K562 (cell line): Measurements from ENCODE around the gene NUDT22. TPM values are rescaled to one million over a fixed set of nuclear protein-coding genes. Genes with fewer than 3 reads are reported as not detected.
A peak's percentile ranks its signal among the peaks of the same experiment; 100 is the strongest.

Source experiments
- ARID1B ChIP-seq: fragments of 450-650 bp; IDR thresholded peaks from 2 replicates; pipeline ENCODE4 v1.6.1; 2016; ENCODE audit warnings: antibody characterized with exemption, mild to moderate bottlenecking, inconsistent platforms
- KDM4B ChIP-seq, 2 experiments: fragments of 450-650 bp in 1 of 2; sonication (generic) in 1 of 2; IDR thresholded peaks; 2 replicates each; pipeline ENCODE4 v1.6.1; 2016 to 2017; ENCODE audit warnings: borderline replicate concordance in 2 of 2, antibody characterized with exemption in 1 of 2, low read depth in 1 of 2, mild to moderate bottlenecking in 1 of 2
- MTA1 ChIP-seq: fragments of 450-650 bp; IDR thresholded peaks from 2 replicates; pipeline ENCODE4 v1.6.1; 2017; ENCODE audit warnings: borderline replicate concordance
- MYNN ChIP-seq, 2 experiments: sonication (generic); formaldehyde crosslinking in 1 of 2; IDR thresholded peaks; 2 replicates each; pipeline versions ENCODE4 v1.5.0 to v1.6.1; 2016 to 2020; ENCODE audit warnings: antibody characterized with exemption in 1 of 2, missing genetic modification reagents in 1 of 2
- PRMT5 ChIP-seq: sonication (generic); formaldehyde crosslinking; IDR thresholded peaks from 2 replicates; pipeline ENCODE4 v1.5.0; 2020; ENCODE audit warnings: missing genetic modification reagents
- SOX6 ChIP-seq: fragments of 450-650 bp; IDR thresholded peaks from 2 replicates; pipeline ENCODE4 v1.6.1; 2014; ENCODE audit warnings: mild to moderate bottlenecking
- SRF ChIP-seq, 2 experiments: fragments of 250-450, 450-650 bp in 1 of 2; sonication (Bioruptor Pico) in 1 of 2; sonication (generic) in 1 of 2; formaldehyde crosslinking; IDR thresholded peaks; 2 replicates each; pipeline versions ENCODE4 v1.5.0 to v1.5.1; 2020 to 2022; ENCODE audit warnings: mild to moderate bottlenecking in 1 of 2, missing genetic modification reagents in 1 of 2
- TOE1 ChIP-seq, 2 experiments: fragments of 450-650 bp in 1 of 2; sonication (generic) in 1 of 2; formaldehyde crosslinking in 1 of 2; IDR thresholded peaks; 2 replicates each; pipeline versions ENCODE4 v1.7.1 to v1.8.0; 2016 to 2022; ENCODE audit warnings: borderline replicate concordance in 2 of 2, mild to moderate bottlenecking in 2 of 2, antibody characterized with exemption in 1 of 2, inconsistent platforms in 1 of 2, low read depth in 1 of 2, missing genetic modification reagents in 1 of 2, moderate library complexity in 1 of 2
- ZBTB40 ChIP-seq, 2 experiments: fragments of 450-650 bp in 1 of 2; sonication (generic) in 1 of 2; formaldehyde crosslinking in 1 of 2; IDR thresholded peaks; 2 replicates each; pipeline versions ENCODE4 v1.7.1 to v1.9.0; 2016 to 2022; ENCODE audit warnings: inconsistent platforms in 1 of 2, mild to moderate bottlenecking in 1 of 2, missing genetic modification reagents in 1 of 2
- ZNF408 ChIP-seq: fragments of 250-450 bp; sonication (Bioruptor Pico); IDR thresholded peaks from 2 replicates; pipeline ENCODE4 v1.4.0; 2020; ENCODE audit warnings: low read depth, mild to moderate bottlenecking, moderate library complexity
- ZNF707 ChIP-seq: fragments of 250-450 bp; sonication (Bioruptor Pico); conservative IDR thresholded peaks from 2 replicates; pipeline ENCODE4 v1.8.0; 2022; ENCODE audit warnings: inconsistent platforms, mild to moderate bottlenecking, moderate library complexity
- polyA plus RNA-seq, 8 experiments: library from polyadenylated mRNA; depleted of rRNA in 4 of 8; stranded (reverse) in 5 of 8; unstranded in 3 of 8; fragments of >200 nt; fragmentation: Nextera tagmentation in 2 of 8; fragmentation: Illumina TruSeq in 1 of 8; extraction: Ambion mirVana in 2 of 8; extraction: Trizol in 1 of 8; gene quantifications; 2 replicates each; pipeline versions ENCODE4 v1.2.1 to v1.2.3, GENCODE V29; 2011 to 2014; ENCODE audit warnings: inconsistent platforms in 1 of 8, missing spikeins in 1 of 8
- total RNA-seq, 7 experiments: library from RNA; depleted of rRNA in 6 of 7; stranded (reverse); fragments of >200 nt in 6 of 7; fragmentation: Illumina TruSeq in 2 of 7; extraction: Trizol in 2 of 7; gene quantifications; 2 replicates each; pipeline versions ENCODE4 v1.2.1 to v1.2.3, GENCODE V29; 2011 to 2021; ENCODE audit warnings: low replicate concordance in 1 of 7
- TF ChIP-seq, protein P1 (sequence below): fragments of 450-650 bp; IDR thresholded peaks from 2 replicates; pipeline ENCODE4 v1.6.1; 2016; ENCODE audit warnings: antibody characterized with exemption
- TF ChIP-seq, protein P2 (sequence below): sonication (generic); formaldehyde crosslinking; IDR thresholded peaks from 2 replicates; pipeline ENCODE4 v1.8.0; 2023; ENCODE audit warnings: mild to moderate bottlenecking, missing genetic modification reagents

The NUDT22 gene
- total and polyA plus RNA-seq, 9 of the 15 experiments (the other 6 are each of a cell fraction or from before 2014, with no cell fraction given): 6.3 to 92.6 (median 37.4) TPM

DNA sequence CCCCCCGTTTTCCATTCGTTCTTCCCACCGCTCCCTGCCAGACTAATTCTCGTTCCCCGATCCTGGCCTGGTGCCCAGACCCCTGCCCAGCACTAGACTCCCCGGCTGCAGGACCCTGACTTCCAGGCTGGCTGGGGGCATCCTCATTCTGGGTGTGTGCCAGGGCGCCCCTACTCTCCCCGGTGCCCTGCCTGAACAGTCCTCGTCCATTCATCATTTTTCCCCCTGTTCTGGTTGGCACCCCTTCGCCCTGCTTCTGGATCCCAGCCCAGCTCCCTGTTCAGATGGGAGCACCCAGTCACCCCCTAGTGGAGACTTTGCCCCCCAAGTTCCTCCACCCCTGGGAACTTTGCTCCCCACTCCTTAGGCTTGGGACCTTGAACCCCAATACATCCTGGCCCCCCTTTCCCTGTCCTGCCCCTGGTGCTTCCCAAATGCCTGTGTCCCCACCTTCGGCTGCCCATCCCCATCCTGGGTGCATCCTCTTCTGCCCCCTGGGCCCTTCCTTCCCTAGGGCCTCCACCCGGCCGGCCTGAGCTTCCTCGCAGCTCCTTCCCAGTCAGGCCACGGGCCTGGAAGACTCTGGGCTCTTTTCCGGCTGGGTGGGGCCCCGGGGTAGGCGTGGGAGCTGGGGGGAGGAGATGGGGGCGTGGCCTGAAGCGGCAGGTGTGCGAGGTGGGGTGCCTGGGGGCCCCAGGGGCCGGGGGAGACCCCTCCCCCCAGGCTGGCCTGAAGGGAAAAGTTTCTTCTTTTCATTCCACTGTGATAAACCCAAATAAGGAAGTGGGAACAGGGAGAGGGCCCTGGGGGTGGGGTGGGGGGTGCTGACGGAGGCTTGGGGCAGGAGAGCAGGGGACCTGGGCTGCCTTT lies 26.2 kb downstream of the NUDT22 start (continued):
- TF ChIP-seq KDM4B (IDR thresholded peaks at IDR 0.05; ENCODE audit: borderline replicate concordance in 2 of 2, low read depth in 1 of 2): no peak
- 0 out of 2 replicates have a peak, but pooled peaks have one; percentile 32 for TF ChIP-seq TOE1 (IDR thresholded peaks at IDR 0.05; ENCODE audit: borderline replicate concordance)
- no peak for TF ChIP-seq TOE1 (CRISPR knock-in tag; IDR thresholded peaks at IDR 0.05; ENCODE audit: borderline replicate concordance, low read depth)
- TF ChIP-seq ZBTB40 (IDR thresholded peaks at IDR 0.05): peak; percentile 56; the same call in 1 of the 2 replicates
- TF ChIP-seq ZBTB40 (CRISPR knock-in tag; IDR thresholded peaks at IDR 0.05): no peak
- no peak for TF ChIP-seq MTA1
- 0 out of 2 replicates have a peak, but pooled peaks have one; percentile 30 for TF ChIP-seq ARID1B
- TF ChIP-seq, protein P1, sequence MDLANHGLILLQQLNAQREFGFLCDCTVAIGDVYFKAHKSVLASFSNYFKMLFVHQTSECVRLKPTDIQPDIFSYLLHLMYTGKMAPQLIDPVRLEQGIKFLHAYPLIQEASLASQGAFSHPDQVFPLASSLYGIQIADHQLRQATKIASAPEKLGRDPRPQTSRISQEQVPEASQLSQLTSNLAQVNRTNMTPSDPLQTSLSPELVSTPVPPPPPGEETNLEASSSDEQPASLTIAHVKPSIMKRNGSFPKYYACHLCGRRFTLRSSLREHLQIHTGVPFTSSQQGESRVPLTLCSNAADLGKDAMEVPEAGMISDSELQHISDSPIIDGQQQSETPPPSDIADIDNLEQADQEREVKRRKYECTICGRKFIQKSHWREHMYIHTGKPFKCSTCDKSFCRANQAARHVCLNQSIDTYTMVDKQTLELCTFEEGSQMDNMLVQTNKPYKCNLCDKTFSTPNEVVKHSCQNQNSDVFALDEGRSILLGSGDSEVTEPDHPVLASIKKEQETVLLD: peak; percentile 71
- TF ChIP-seq PRMT5: no peak
- TF ChIP-seq MYNN (IDR thresholded peaks at IDR 0.05): no peak
- TF ChIP-seq MYNN (CRISPR knock-in tag; IDR thresholded peaks at IDR 0.05): no peak
- TF ChIP-seq SOX6: no peak
- TF ChIP-seq, protein P2, sequence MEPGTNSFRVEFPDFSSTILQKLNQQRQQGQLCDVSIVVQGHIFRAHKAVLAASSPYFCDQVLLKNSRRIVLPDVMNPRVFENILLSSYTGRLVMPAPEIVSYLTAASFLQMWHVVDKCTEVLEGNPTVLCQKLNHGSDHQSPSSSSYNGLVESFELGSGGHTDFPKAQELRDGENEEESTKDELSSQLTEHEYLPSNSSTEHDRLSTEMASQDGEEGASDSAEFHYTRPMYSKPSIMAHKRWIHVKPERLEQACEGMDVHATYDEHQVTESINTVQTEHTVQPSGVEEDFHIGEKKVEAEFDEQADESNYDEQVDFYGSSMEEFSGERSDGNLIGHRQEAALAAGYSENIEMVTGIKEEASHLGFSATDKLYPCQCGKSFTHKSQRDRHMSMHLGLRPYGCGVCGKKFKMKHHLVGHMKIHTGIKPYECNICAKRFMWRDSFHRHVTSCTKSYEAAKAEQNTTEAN (CRISPR knock-in tag): no peak
- TF ChIP-seq SRF (CRISPR knock-in tag; IDR thresholded peaks at IDR 0.05): 0 out of 4 replicates have a peak, but pooled peaks of 1 of the 2 experiments have one; percentile 17
- TF ChIP-seq ZNF408 (CRISPR knock-in tag): no peak
- TF ChIP-seq ZNF707 (CRISPR knock-in tag): no peak
